ENCODE data around the gene GFPT1.
"Not testable (repeated sequence)": the region's sequence is repeated elsewhere in the genome, so short reads cannot be mapped to it uniquely, and the experiment has no call there.

GFPT1 gene

GRCh38 chr2:69382547-69382946 lies 4.5 kb downstream of the GFPT1 start:
- no peak for DNase-seq

DNA sequence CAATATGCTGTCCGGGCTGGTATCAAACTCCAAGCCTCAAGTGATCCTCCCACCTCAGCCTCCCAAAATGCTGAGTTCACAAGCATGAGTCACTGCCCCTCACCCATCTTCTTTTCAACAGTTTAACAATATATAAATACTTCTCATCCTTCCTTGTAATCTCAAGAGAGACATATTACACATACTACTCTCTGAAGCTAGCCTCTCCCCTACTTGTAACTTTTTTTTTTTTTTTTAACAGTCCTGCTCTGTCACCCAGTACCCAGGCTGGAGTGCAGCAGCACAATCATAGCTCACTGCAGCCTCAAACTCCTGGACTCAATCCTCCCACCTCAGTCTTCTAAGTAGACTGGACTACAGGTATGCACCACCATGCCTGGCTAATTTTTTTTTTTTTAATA lies 5.7 kb downstream of the GFPT1 start:
- DNase-seq: no peak

- no peak for DNase-seq
Measured at GRCh38 chr2:69380072-69380917, 6.7 kb downstream of the GFPT1 start.

GRCh38 chr2:69376403-69376802 lies 10.6 kb downstream of the GFPT1 start:
- no peak for DNase-seq

DNA sequence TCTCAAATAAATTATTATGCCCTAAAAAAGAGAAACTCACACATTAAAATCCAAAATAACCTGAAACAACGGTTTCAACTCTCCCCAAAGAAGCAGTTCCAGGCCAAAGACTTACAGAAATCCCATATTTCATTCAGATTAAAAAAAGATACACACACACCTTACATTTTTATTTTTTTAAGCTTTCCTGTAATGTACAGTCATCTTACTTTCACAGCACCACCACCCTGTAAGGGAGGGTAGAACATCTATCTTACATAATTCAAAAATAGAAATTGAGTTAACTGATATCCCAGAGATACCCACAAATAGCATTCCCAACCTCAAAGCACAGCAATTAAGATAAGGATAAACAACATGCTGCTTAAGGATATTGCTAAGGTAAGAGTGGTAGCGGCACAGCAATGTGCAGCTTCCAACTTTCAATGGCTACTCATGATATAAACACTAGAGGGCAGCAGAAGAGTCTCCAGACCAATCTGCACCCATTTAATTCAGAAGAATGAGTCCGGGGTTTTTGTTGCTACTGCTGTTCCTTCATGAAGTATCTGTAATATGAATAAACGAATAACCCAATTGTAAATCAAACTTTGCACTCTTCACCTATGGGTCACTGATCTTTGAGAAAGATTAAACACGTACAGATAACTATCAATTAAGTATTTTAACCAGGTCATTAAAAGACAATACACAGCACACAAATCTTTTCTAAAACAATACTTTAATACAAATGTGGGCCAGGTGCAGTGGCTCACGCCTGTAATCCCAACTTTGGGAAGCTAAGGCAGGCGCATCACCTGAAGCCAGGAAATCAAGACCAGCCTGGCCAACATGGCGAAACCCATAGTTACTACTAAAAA lies 11.3 kb downstream of the GFPT1 start:
- no peak for DNase-seq

- no peak for DNase-seq
Measured at GRCh38 chr2:69372767-69373166, 14.3 kb downstream of the GFPT1 start.

GRCh38 chr2:69369802-69370201 lies 17.2 kb downstream of the GFPT1 start:
- DNase-seq: no peak

DNA sequence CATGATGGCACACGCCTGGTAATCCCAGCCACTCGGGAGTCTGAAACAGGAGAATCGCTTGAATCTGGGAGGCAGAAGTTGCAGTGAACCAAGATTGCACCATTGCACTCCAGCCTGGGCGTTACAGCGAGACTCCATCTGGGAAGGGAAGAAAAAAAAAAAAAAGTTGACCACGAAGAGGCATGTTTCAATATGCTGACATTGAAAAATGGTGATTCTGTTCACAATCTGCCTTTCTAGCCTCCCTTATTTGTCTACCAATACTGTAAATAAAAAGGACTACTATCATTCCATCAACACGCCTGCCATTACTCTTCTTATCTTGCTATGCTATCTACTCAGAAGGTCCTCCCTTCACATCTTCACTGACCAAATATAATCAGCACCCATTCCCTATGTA lies 18.4 kb downstream of the GFPT1 start:
- DNase-seq: no peak

DNA sequence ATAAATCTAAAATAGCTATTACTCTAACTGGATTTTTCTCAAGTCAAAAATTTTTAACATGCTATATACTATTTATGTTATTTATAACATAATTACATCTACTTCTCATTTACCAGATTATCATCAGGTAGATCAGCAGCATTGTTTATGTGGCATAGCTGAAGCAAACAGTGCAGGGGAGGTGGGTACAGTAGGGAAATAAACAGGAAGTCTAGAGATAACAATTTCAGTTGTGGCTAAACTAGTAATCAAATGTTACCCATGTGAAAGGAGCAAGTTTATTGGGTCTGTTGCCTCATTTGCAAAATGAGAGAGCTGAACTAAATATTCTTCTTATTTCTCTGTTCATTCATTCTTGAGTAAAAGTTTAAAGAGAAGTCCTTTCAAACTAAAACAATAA lies 27.7 kb downstream of the GFPT1 start:
- no peak for DNase-seq

DNA sequence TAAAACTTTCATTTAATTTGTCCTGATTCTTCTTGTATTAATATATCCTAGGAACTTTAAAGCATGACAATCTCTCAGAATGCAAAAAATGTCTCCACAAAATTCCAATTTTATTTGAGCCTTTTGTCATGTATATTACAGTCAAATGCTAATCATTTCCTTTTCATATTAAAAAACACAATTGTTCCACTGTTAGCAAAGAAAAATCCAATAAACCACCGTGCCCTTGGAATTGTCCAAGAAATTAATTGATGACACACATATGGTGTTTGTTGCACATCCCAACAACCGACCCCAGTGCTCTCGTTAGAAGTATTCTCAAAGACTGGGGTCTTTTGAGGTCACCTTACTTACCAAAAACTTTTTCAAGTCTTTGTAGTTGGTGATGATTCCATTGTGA lies 28.1 kb downstream of the GFPT1 start:
- DNase-seq: no peak

DNA sequence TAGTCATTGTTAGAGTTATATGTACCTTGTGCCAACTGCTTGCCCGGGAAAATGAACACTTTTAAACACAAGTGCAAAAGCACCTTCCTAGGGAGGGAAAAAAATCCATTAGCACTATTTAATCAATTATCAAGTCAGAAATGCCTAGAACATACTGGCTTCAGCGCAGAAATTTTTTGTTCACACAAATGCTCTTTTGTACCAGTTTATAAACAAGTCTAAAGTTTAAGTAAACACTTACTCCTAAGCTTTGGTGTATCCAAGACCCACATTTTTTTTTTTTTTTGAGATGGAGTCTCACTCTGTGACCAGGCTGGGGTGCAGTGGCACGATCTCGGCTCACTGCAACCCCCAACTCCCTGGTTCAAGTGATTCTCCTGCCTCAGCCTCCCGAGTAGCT lies 30.6 kb downstream of the GFPT1 start:
- no peak for DNase-seq

DNA sequence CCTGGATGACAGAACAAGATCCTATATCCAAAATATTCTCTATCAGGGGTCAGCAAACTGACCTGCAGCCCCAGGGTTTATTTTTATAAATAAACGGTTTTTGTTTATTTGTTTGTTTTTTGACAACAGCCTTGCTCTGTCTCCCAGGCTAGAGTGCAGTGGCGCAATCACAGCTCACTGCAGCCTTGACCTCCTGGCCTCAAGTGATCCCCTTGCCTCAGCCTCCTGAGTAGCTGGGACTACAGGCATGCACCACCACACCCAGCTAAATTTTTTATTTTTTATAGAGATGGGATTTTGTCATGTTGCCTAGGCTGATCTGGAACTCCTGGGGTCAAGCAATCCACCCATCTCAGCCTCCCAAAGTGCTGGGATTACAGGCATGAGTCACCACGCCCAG lies 32.1 kb downstream of the GFPT1 start:
- DNase-seq: not testable (repeated sequence)

DNA sequence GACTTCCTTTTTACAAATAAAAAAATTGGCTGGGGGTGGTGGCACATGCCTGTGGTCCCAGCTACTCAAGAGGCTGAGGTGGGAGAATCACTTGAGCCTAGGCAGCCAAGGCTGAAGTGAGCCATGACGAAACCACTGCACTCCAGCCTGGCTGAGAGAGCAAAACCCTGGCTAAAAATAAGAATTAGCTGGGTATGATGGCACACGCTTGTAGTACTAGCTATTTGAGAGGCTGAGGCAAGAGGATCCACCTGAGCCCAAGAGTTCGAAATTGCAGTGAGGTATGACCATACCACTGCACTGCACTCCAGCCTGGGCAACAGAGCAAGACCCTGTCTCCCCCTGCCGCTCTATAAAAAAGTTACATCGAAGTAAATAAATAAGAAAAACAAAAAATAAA lies 33.7 kb downstream of the GFPT1 start:
- DNase-seq: no peak

GRCh38 chr2:69348781-69349180 lies 38.2 kb downstream of the GFPT1 start:
- no peak for DNase-seq

- DNase-seq: no peak
Measured at GRCh38 chr2:69345434-69345833, 41.6 kb downstream of the GFPT1 start.

DNA sequence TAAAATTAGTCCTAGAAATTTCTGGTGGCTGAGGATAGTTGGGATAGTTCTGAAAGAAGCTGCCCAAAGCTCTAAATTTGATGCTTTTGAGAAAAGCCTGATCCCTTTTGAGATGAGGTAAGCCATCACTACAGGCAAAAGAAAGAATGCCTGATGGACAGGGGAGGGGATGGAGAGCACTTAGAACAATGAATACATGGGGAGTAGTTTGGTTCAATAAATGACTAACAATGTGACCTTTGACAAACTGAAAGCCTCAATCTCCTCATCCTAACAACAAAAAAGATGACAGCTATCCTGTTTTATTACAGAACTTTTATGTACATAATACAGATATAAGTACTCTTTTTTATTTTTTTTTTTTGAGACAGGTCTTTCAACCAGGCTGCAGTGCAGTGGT lies 42.7 kb downstream of the GFPT1 start:
- DNase-seq: no peak

- no peak for DNase-seq
Measured at GRCh38 chr2:69340101-69340775, 46.8 kb downstream of the GFPT1 start.

DNA sequence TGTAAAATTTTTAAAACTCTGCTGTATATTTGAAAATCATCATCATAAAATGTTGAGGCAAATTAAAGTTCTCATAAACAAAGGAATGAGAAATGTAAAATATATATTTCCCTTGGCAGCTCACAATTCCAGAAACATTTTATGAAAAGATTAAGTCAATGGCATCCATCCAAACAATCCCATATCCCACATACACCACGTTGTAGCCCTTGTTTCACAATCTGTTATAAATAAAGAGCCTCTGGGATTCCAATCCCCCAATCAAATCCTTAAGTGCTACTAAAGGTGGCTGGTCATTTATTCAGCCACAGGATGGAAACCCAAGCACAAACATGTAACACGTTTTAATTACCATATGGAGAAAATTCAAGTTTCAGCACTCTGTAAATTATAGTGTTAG lies 51.7 kb downstream of the GFPT1 start:
- DNase-seq: no peak

DNA sequence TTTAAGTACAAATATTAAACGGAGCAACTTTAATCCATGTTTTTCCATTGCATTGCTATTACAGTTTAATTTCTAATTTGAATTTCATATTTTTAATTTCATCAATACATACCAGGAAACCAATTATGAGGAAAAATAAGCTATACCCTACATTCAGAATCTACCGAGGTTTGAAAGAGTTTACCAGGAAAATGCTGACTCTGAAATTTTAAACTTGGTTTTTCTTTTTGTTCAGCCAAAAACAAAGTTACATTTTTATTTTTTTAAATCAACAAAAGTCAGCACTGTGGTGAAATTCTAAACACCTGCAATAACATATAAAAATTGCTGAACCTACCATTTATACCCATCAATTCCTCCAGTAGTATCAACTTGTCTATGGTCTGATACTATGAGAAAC lies 53.7 kb downstream of the GFPT1 start:
- no peak for DNase-seq

DNA sequence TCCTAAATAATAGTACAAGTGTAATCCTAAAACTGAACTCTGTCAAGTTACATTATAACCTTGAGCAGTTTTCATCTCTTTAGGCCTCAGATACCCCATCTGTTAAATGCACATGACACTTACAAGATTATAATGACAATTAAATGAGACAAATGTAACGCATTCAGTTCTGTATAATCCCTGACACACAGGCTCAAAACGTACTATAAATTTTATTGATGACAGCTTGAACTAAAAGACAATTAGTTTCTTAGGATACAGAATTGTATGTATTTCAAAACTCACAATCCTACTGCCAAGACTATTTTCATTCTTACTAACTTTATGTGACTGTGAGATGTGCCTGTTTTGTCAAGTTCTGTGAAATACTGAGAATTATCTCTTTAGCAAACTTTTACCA lies 56.2 kb downstream of the GFPT1 start:
- no peak for DNase-seq

DNA sequence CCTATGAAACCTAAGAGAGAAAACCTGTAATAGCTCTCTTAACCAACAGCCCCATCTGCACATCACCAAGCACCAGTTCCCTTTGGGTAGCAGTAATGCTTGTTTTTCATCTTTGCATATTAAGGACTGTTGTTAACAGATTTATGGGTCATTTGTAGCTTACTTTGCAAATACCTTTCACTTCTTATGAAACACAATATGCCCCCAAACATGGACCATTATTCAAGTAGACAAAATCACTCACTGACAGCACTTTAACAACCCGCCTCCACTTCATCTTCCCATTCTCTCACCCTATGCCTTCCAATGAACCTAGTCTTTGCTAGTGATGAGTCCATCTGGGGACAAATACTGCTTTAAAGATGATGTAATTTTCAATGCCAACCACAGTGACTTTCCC lies 64.4 kb downstream of the GFPT1 start:
- DNase-seq: no peak

DNA sequence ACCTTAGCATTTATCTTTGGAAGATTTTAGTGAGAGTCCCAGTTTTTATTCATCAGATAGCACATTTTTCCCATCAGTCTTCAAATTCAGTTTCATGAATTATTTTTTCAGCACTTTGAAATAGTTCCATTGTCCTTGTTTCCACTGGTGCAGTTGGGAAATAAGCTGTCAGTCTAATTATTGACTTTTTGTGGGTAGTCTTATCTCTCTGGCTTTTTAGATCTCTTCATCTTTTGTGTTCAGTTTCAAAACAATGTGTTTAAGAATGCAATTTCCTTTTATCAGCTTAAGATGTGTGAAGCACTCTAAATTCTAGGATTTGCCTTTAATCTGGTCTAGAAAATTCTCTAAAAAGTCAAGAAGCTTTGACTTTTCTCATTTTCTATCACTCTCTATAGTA lies 70.5 kb downstream of the GFPT1 start:
- DNase-seq: no peak

GRCh38 chr2:69315160-69315761 lies 71.8 kb downstream of the GFPT1 start:
- DNase-seq: no peak

Data from activated CD4-positive, CD25-positive, alpha-beta regulatory T cell (primary cell).